Measurements from ENCODE around the gene EHF. TPM values are rescaled to one million over a fixed set of nuclear protein-coding genes. Genes with fewer than 3 reads are reported as not detected.
A peak's percentile ranks its signal among the peaks of the same experiment; 100 is the strongest.

The EHF gene
- total and polyA plus RNA-seq, 9 of the 15 experiments (the other 6 are each of a cell fraction or from before 2014, with no cell fraction given): 0.04 to 0.54 (median 0.37) TPM

- H4K20me1 ChIP-seq (replicated peaks; ENCODE audit: control insufficient read depth, insufficient read depth, low read length): no peaks in the 10 kb centered on the region
- FAIRE-seq (peak; percentile 48), DNase-seq (ENCODE audit: extremely low read depth in 1 of 4, low spot score in 3 of 4) (peak in 1 of 4 experiments; percentile 76), ATAC-seq (peak; percentile 6; the same call in 2 of the 3 replicates)
- H2AFZ ChIP-seq (ENCODE audit: low read depth, low read length): peak overlapping the region; percentile 27; the same call in 1 of the 2 replicates
- no peaks in the 10 kb centered on the region for H3K79me2 ChIP-seq (ENCODE audit: control insufficient read depth, insufficient read depth, low read length)
- no peaks in the 10 kb centered on the region for H3K27me3 ChIP-seq (ENCODE audit: control insufficient read depth in 2 of 2, insufficient read depth in 2 of 2, low read length in 2 of 2)
- H3K4me1 ChIP-seq (replicated peaks in 1 of 2; ENCODE audit: control insufficient read depth in 2 of 2, insufficient read depth in 2 of 2, low read length in 2 of 2): peaks cover 46 to 64% of the 10 kb centered on the region in 2 experiments
- intact Hi-C loops (cut with micrococcal nuclease): loop anchor here (2.0 to 5.0 kb wide), 3 partner anchors 15 to 205 kb away; no protein-coding TSS in a partner anchor
- 11% methylated on average over 7 of the region's 7 CpGs for WGBS (ENCODE audit: insufficient coverage, low coverage, missing lambda C conversion rate)
- no peak overlapping the region; the same call in 2 of the 3 replicates for H3K27ac ChIP-seq (ENCODE audit: extremely low read depth, low read depth, low read length)
- no TSS peak for BruUV-seq (replicated peaks)
- no peak overlapping the region for H3K4me3 ChIP-seq
- ChIA-PET POLR2A (interaction anchor here (0.8 kb wide), 1 partner anchor 68 kb away, joined by 3 read pairs; no protein-coding TSS in a partner anchor), CTCF (ENCODE audit: low intra/inter-chr PET ratio) (interaction anchor here (0.6 to 1.2 kb wide), 2 partner anchors 16 to 289 kb away, joined by 3 read pairs; no protein-coding TSS in a partner anchor)
- H3K4me2 ChIP-seq (ENCODE audit: insufficient read depth, low read length): peak overlapping the region; percentile 49; the same call in 1 of the 2 replicates
- no peaks in the 10 kb centered on the region for H3K36me3 ChIP-seq (ENCODE audit: control insufficient read depth, insufficient read depth, low read length)
- no peaks in the 10 kb centered on the region for H3K9me1 ChIP-seq (ENCODE audit: control insufficient read depth, insufficient read depth, low read length)
- in situ Hi-C loops (cut with MboI): no loop called here
- no peak overlapping the region for H3K9ac ChIP-seq (ENCODE audit: insufficient read depth in 1 of 2, low read depth in 2 of 2, low read length in 2 of 2)
- no peaks in the 10 kb centered on the region for H3K9me3 ChIP-seq (replicated peaks; ENCODE audit: control insufficient read depth, insufficient read depth, low read depth, low read length)
- TF ChIP-seq COPS2 (conservative IDR thresholded peaks at IDR 0.05) (no peak), ZNF318 (IDR thresholded peaks at IDR 0.05; ENCODE audit: borderline replicate concordance in 1 of 2, low read depth in 1 of 2) (no peak), TBP (optimal IDR thresholded peaks at IDR 0.05; ENCODE audit: low read depth, low read length) (no peak), ZNF124 (CRISPR knock-in tag; IDR thresholded peaks at IDR 0.05) (no peak), HNRNPH1 (optimal IDR thresholded peaks at IDR 0.05; ENCODE audit: low read depth, low read length) (no peak), ARNT (IDR thresholded peaks at IDR 0.05) (no peak), CTBP1 (IDR thresholded peaks at IDR 0.05; ENCODE audit: borderline replicate concordance) (peak; percentile 47; the same call in 1 of the 2 replicates)
- TF ChIP-seq, protein P1, sequence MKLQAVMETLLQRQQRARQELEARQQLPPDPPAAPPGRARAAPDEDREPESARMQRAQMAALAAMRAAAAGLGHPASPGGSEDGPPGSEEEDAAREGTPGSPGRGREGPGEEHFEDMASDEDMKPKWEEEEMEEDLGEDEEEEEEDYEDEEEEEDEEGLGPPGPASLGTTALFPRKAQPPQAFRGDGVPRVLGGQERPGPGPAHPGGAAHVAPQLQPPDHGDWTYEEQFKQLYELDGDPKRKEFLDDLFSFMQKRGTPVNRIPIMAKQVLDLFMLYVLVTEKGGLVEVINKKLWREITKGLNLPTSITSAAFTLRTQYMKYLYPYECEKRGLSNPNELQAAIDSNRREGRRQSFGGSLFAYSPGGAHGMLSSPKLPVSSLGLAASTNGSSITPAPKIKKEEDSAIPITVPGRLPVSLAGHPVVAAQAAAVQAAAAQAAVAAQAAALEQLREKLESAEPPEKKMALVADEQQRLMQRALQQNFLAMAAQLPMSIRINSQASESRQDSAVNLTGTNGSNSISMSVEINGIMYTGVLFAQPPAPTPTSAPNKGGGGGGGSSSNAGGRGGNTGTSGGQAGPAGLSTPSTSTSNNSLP (IDR thresholded peaks at IDR 0.05; ENCODE audit: borderline replicate concordance, low read depth, low read length): no peak
- TF ChIP-seq, protein P2, sequence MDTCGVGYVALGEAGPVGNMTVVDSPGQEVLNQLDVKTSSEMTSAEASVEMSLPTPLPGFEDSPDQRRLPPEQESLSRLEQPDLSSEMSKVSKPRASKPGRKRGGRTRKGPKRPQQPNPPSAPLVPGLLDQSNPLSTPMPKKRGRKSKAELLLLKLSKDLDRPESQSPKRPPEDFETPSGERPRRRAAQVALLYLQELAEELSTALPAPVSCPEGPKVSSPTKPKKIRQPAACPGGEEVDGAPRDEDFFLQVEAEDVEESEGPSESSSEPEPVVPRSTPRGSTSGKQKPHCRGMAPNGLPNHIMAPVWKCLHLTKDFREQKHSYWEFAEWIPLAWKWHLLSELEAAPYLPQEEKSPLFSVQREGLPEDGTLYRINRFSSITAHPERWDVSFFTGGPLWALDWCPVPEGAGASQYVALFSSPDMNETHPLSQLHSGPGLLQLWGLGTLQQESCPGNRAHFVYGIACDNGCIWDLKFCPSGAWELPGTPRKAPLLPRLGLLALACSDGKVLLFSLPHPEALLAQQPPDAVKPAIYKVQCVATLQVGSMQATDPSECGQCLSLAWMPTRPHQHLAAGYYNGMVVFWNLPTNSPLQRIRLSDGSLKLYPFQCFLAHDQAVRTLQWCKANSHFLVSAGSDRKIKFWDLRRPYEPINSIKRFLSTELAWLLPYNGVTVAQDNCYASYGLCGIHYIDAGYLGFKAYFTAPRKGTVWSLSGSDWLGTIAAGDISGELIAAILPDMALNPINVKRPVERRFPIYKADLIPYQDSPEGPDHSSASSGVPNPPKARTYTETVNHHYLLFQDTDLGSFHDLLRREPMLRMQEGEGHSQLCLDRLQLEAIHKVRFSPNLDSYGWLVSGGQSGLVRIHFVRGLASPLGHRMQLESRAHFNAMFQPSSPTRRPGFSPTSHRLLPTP (IDR thresholded peaks at IDR 0.05; ENCODE audit: borderline replicate concordance, extremely low read depth, insufficient read length): no peak
Measured at GRCh38 chr11:34602245-34602644, 18.6 kb upstream of the EHF start.

All from K562 (cell line).